HG02970 (cell line): Measurements from ENCODE around the gene DEPDC5.

Source experiments
- ATAC-seq: cut with Tn5 transposase; IDR thresholded peaks from one replicate; pipeline ENCODE4 v1.9.1; 2021; ENCODE audit warnings: mild to moderate bottlenecking, moderate library complexity, moderate number of reproducible peaks; ENCODE audit not compliant: unreplicated experiment, low FRiP score

The DEPDC5 gene

DNA sequence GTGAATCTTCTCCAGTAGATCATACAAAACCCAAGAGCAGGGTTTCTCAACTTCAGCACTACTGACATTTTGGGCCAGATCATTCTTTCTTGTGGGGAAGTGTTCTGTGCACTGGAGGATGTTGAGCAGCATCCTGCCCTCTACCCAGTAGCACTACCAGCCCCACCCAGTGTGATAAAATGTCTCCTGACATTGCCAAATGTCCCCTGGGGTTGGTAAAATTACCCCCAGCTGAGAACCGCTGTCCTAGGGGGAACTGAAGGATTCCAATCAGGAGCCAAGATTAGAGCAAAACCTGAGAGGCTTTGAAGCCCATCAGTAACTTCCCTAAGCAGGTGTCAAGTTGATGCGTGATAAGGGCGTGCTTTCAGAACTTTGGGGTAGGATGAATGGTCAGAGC is 129.2 kb downstream of the DEPDC5 start:
- no peak for ATAC-seq

DNA sequence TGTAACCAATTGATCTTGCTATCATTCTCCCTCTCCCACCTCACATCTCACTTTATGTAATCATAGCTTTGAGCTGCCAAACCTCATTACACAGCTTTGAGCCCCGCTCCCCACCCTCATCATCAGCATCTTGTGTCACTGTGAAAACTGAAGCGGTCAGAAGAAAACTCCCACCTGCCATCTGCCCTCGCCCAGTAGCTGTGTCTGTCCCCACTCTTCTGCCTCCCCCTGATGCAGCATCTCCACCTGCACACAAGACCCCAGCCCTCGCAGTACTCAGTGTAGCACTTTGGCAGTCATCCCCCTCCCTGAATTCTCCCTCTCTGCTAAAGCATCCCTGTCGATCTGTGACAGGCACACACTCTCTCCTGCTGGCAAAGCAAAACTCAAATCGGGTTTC is 130.2 kb downstream of the DEPDC5 start:
- ATAC-seq: no peak

DNA sequence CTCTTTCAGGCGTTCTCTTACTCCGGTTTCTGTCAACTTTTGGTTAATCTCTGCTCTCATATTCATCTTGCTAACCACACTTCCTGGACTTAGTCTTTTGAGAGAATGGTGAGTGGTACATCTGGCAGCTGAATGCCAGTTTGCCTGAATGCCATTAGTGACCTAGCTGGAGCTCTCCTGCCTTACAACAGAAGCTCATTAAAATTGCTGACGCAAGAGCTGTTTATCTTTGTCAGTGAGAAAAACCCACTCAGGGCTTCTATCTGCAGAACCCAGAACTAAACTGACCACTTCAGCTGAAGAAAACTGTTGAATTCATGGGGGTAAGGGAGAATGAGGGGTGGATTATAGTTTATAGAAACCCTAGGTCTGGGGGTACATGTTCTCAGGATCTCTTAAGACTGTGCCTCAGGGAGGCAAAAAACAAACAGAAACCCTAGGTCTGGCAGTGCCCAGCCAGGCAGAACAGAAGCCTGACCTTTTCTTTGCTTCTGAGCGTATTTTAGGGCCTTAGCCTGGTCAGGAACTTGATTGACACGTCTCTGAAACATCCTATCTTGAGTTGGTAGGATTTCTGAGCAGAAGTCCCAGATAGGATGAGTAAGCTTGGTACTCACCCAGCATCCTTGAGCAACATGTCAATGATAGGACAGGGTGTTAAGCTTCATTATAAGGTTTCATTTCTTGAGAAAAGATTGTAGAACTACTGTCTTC is 137.7 kb downstream of the DEPDC5 start:
- no peak for ATAC-seq

GRCh38 chr22:31892080-31892433 is 138.2 kb downstream of the DEPDC5 start:
- ATAC-seq: no peak

GRCh38 chr22:31893460-31893859 is 139.6 kb downstream of the DEPDC5 start:
- ATAC-seq: no peak

DNA sequence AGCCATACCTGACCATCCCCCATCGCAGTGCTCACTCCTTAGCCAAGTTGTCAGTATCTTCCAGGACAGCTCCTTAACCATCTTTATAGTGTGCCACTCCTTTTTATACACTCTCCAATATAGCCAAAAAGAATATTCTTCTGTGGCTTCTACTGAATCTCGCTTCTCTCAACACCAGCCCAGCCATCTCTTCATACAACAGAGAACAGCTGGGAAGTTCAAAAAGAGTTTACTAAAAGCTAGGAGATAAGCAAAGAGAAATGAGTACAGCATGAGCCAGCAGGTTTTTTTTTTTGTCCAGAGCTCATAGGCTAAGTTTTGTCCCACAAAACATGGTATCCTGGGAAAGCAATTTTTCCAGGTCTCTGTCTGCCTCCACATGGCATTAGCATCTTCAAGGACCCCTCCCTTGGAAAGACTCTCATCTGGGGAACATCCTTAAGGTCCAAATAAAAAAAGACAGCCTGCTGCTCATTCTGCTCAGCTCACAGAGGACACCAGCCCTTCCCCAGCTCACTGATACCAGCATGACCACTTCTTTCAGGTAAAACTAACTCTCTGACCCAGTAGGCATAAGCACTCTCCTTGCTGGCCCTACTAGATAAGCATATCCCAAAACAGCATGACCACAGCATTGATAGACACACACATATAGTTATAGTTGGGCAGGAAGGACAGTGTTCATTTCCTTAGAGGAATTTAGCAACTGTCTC is 141.7 kb downstream of the DEPDC5 start:
- ATAC-seq: no peak

- no peak for ATAC-seq
Measured at GRCh38 chr22:31896472-31896871, 142.7 kb downstream of the DEPDC5 start.

DNA sequence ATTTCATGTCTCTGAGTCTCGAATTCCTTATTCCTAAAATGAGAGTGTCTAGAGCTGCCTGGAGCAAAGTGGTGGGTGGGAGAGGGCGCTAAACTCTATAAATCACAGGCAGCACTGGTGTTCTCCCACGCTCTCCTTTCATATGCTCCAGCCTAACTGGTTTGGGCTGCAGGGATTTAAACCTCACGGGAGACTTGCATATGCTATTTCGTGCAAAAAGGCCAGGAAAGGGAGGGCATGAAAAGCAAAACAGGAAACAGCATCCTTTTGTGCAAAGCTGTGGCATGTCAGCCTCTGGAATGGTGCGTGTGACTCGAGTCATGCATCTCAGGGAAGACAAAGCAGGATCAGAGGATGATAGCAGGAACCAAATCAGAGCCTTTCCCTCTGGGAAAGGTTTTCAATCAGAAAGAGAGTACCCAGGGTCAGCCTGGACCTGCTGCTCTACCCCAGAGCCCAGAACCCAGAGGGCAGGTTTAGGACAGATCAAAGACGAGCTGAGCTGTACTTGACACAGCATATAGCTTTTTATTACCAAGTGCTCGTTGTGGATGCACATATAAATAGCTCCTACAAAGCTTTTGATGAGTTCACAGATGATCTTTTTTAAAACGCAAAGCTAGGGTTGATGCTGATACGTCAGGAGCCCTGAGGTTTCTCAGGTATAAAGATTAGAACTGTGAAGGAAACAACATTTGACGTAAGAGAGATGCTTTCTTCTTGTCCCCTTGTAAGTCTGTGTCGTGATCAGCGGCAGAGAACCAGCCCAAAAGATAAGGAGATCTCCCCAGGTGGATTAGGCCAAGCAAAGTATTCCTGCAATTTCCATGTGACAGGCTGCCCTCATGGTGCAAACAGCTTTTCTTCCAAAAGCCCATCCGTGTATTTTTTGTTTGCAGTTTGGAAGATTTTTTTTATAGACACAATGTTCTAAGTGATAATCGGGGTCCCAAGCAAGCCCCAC is 144.3 kb downstream of the DEPDC5 start:
- no peak for ATAC-seq

GRCh38 chr22:31898926-31899325 is 145.1 kb downstream of the DEPDC5 start:
- ATAC-seq: no peak

GRCh38 chr22:31899669-31900068 is 145.8 kb downstream of the DEPDC5 start:
- no peak for ATAC-seq

GRCh38 chr22:31901388-31902137 is 147.7 kb downstream of the DEPDC5 start:
- ATAC-seq: no peak

DNA sequence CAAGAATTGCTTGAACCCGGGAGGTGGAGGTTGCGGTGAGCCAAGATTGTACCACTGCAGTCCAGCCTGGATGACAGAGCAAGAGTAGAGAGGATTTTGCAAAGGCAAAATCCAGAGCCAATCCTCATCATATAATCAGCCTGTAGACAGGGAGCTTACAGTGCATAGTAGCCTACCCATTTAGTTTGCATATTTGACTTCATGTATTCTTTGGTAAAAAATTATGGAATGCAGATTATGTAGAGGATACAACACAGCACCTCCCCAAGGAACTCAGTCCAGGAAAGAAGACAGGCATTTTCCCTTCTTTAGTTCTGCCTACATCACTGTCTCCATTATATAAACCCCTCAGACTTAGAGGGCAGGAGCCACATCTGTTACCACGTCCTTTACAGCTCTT is 150.8 kb downstream of the DEPDC5 start:
- ATAC-seq: no peak

- no peak for ATAC-seq
Measured at GRCh38 chr22:31905356-31905755, 151.5 kb downstream of the DEPDC5 start.

DNA sequence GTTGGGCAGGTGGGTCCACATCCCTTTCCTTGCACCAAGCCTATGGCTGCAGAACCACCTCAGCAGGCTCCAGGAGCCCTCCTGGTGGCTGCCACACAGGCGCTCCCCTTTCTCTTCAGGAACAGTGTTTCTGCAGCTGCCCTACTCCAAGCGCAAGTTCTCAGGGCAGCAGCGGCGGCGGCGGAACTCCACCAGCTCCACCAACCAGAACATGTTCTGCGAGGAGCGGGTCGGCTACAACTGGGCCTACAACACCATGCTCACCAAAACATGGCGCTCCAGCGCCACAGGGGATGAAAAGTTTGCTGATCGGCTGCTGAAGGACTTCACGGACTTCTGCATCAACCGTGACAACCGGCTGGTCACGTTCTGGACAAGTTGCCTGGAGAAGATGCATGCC is 152.3 kb downstream of the DEPDC5 start:
- ATAC-seq: no peak

GRCh38 chr22:31906569-31906968 is 152.8 kb downstream of the DEPDC5 start:
- no peak for ATAC-seq

GRCh38 chr22:31909977-31910376 is 156.2 kb downstream of the DEPDC5 start:
- ATAC-seq: no peak

- ATAC-seq: no peak
Measured at GRCh38 chr22:31911565-31912406, 158.0 kb downstream of the DEPDC5 start.

GRCh38 chr22:31912407-31912743 is 158.6 kb downstream of the DEPDC5 start:
- no peak for ATAC-seq

- ATAC-seq: no peak
Measured at GRCh38 chr22:31915586-31915985, 161.8 kb downstream of the DEPDC5 start.
